Keratinocyte (primary cell): ENCODE data around the gene TUBGCP6. TPM values are rescaled to one million over a fixed set of nuclear protein-coding genes. Genes with fewer than 3 reads are reported as not detected.

Experiments used
- DNase-seq: peaks from one replicate; pipeline ENCODE4 v3.0.0-alpha.2; 2011; ENCODE audit warnings: low read depth, missing footprints, low spot score
- FAIRE-seq: peaks from 2 replicates; lab custom pipeline; 2011; peaks lifted over from hg19 to GRCh38; lab: Jason Lieb, UNC
- H2AFZ ChIP-seq: 2 replicates; pipeline ENCODE4 v1.6.0; 2012; ENCODE audit warnings: low read length, control low read depth, inconsistent platforms; ENCODE audit not compliant: control insufficient read depth
- H3K27ac ChIP-seq: 2 replicates; pipeline ENCODE4 v1.5.1; 2011; ENCODE audit warnings: low read length; ENCODE audit not compliant: control insufficient read depth, insufficient read depth
- H3K27me3 ChIP-seq: 3 replicates; pipeline ENCODE4 v1.6.0; 2011; ENCODE audit warnings: low read length; ENCODE audit not compliant: control insufficient read depth, insufficient read depth; ENCODE audit errors: extremely low read depth
- H3K36me3 ChIP-seq, 2 experiments: 2 replicates in 1 of 2; 3 replicates in 1 of 2; pipeline ENCODE4 v1.5.1; 2011; ENCODE audit warnings: low read length in 2 of 2, mild to moderate bottlenecking in 1 of 2; ENCODE audit not compliant: control insufficient read depth in 2 of 2, insufficient read depth in 2 of 2; ENCODE audit errors: extremely low read depth in 1 of 2
- H3K4me1 ChIP-seq: 3 replicates; pipeline ENCODE4 v1.5.1; 2011; ENCODE audit warnings: low read length; ENCODE audit not compliant: control insufficient read depth, insufficient read depth; ENCODE audit errors: extremely low read depth
- H3K4me2 ChIP-seq: 3 replicates; pipeline ENCODE4 v1.6.0; 2011; ENCODE audit warnings: low read depth, low read length; ENCODE audit not compliant: control insufficient read depth, insufficient read depth; ENCODE audit errors: extremely low read depth
- H3K4me3 ChIP-seq, 3 experiments: fragments of 200-600 bp in 1 of 3; sonication (generic) in 1 of 3; 2 replicates in 2 of 3; 3 replicates in 1 of 3; pipeline ENCODE4 v1.5.1; 2011 to 2016; ENCODE audit warnings: low read length in 3 of 3, mild to moderate bottlenecking in 3 of 3, control low read depth in 2 of 3, inconsistent platforms in 1 of 3, low read depth in 1 of 3, mixed read lengths in 1 of 3, mixed run types in 1 of 3, moderate library complexity in 1 of 3; ENCODE audit not compliant: control insufficient read depth in 2 of 3, insufficient read depth in 2 of 3; ENCODE audit errors: extremely low read depth in 1 of 3
- H3K79me2 ChIP-seq: 2 replicates; pipeline ENCODE4 v1.6.0; 2012; ENCODE audit warnings: low read length; ENCODE audit not compliant: control insufficient read depth, insufficient read depth
- H3K9ac ChIP-seq: 3 replicates; pipeline ENCODE4 v1.6.0; 2011; ENCODE audit warnings: low read length; ENCODE audit not compliant: control insufficient read depth, insufficient read depth; ENCODE audit errors: extremely low read depth
- H3K9me1 ChIP-seq: 3 replicates; pipeline ENCODE4 v1.6.0; 2011; ENCODE audit warnings: low read length; ENCODE audit not compliant: control insufficient read depth, insufficient read depth; ENCODE audit errors: extremely low read depth
- H3K9me3 ChIP-seq: 2 replicates; pipeline ENCODE4 v1.5.1; 2012; ENCODE audit warnings: low read depth, low read length; ENCODE audit not compliant: control insufficient read depth
- H4K20me1 ChIP-seq: 3 replicates; pipeline ENCODE4 v1.6.0; 2011; ENCODE audit warnings: low read length; ENCODE audit not compliant: control insufficient read depth, insufficient read depth; ENCODE audit errors: extremely low read depth
- CTCF ChIP-seq, 3 experiments: IDR thresholded peaks in 1 of 3; conservative IDR thresholded peaks in 1 of 3; optimal IDR thresholded peaks in 1 of 3; 2 replicates in 2 of 3; 3 replicates in 1 of 3; pipeline versions ENCODE3 to v1.5.1; 2011; ENCODE audit warnings: low read length in 3 of 3, mild to moderate bottlenecking in 3 of 3, moderate library complexity in 2 of 3, control low read depth in 1 of 3, inconsistent platforms in 1 of 3; ENCODE audit not compliant: insufficient read depth in 2 of 3; ENCODE audit errors: extremely low read depth in 1 of 3
- EZH2 ChIP-seq: IDR thresholded peaks from one replicate; pipeline ENCODE4 v1.6.1; 2012; ENCODE audit warnings: inconsistent platforms, mild to moderate bottlenecking, low read length, moderate library complexity
- dilution Hi-C: fragments of 300-500 bp; cut with MboI; formaldehyde crosslinking; loops from one replicate; pipeline ENCODE4 v1.7.0; 2020; ENCODE audit warnings: low sequenced_read_pairs; ENCODE audit not compliant: extremely low pct_ligation_motif_present
- polyA plus RNA-seq, 5 experiments: library from polyadenylated mRNA; depleted of rRNA in 3 of 5; stranded (reverse) in 3 of 5; stranded (forward) in 1 of 5; unstranded in 1 of 5; fragments of >200 nt; gene quantifications; 1 replicate in 1 of 5; 2 replicates in 3 of 5; 3 replicates in 1 of 5; pipeline versions ENCODE4 v1.2.1 to v1.2.3, GENCODE V29; 2011 to 2012; ENCODE audit warnings: missing spikeins in 2 of 5, low read depth in 1 of 5, low replicate concordance in 1 of 5

The TUBGCP6 gene
- polyA plus RNA-seq, 1 donor (not counting 4 experiments of a cell fraction or from before 2014, with no cell fraction given) = 10.1 TPM

- no peaks in the 10 kb centered on the region for H3K9me3 ChIP-seq
- H3K27me3 ChIP-seq = no peaks in the 10 kb centered on the region
- no peak for DNase-seq
- peak; percentile 32 for FAIRE-seq
- no peak overlapping the region for H3K4me3 ChIP-seq
- H3K36me3 ChIP-seq = peaks cover 28 to 55% of the 10 kb centered on the region in 2 experiments
- TF ChIP-seq EZH2 (no peak), CTCF (optimal IDR thresholded peaks at IDR 0.05 in 1 of 3, IDR thresholded peaks at IDR 0.05 in 1 of 3, conservative IDR thresholded peaks at IDR 0.05 in 1 of 3; ENCODE audit: extremely low read depth in 1 of 3, insufficient read depth in 2 of 3, low read length in 3 of 3) (no peak)
- H4K20me1 ChIP-seq = no peaks in the 10 kb centered on the region
- H3K4me2 ChIP-seq = no peak overlapping the region
- peaks cover 6% of the 10 kb centered on the region for H3K79me2 ChIP-seq
- dilution Hi-C loops = no loop called here
- no peak overlapping the region for H3K9ac ChIP-seq
- H2AFZ ChIP-seq = no peak overlapping the region
- no peaks in the 10 kb centered on the region for H3K4me1 ChIP-seq
- H3K9me1 ChIP-seq = no peaks in the 10 kb centered on the region
- H3K27ac ChIP-seq = no peak overlapping the region
These were observed 25.7 kb downstream of the TUBGCP6 start for GRCh38 chr22:50218996-50219727.

- no peak for DNase-seq
- no peak for FAIRE-seq
- TF ChIP-seq EZH2 = no peak
- no peak for TF ChIP-seq CTCF (optimal IDR thresholded peaks at IDR 0.05 in 1 of 3, IDR thresholded peaks at IDR 0.05 in 1 of 3, conservative IDR thresholded peaks at IDR 0.05 in 1 of 3; ENCODE audit: extremely low read depth in 1 of 3, insufficient read depth in 2 of 3, low read length in 3 of 3)
These were observed 26.4 kb downstream of the TUBGCP6 start for GRCh38 chr22:50218153-50218995.

More at GRCh38 chr22:50218153-50218995, 26.4 kb downstream of the TUBGCP6 start:
- H2AFZ ChIP-seq = no peak overlapping the region
- no peaks in the 10 kb centered on the region for H3K9me3 ChIP-seq
- no peak overlapping the region for H3K4me2 ChIP-seq
- H3K4me1 ChIP-seq = no peaks in the 10 kb centered on the region
- H3K9me1 ChIP-seq = no peaks in the 10 kb centered on the region
- dilution Hi-C loops = no loop called here
- no peak overlapping the region for H3K27ac ChIP-seq
- H3K9ac ChIP-seq = no peak overlapping the region
- no peaks in the 10 kb centered on the region for H3K27me3 ChIP-seq
- no peaks in the 10 kb centered on the region for H4K20me1 ChIP-seq
- H3K36me3 ChIP-seq = peaks cover 28 to 53% of the 10 kb centered on the region in 2 experiments
- H3K79me2 ChIP-seq = peaks cover 12% of the 10 kb centered on the region
- H3K4me3 ChIP-seq = no peak overlapping the region
